Natural killer cell (primary cell): ENCODE results near the gene OSBPL10. TPM values are rescaled to one million over a fixed set of nuclear protein-coding genes. Genes with fewer than 3 reads are reported as not detected.
"Not testable (repeated sequence)": the region's sequence is repeated elsewhere in the genome, so short reads cannot be mapped to it uniquely, and the experiment has no call there.

Experiments
- ATAC-seq, 3 donors: fragments of 150-1000 bp in 2 of 3; fragments of 200-7000 bp in 1 of 3; cut with Tn5 transposase; 1 replicate in 1 of 3; 2 replicates in 2 of 3; pipeline ENCODE4 v1.10.0; 2021; ENCODE audit warnings: mild to moderate bottlenecking in 2 of 3, moderate library complexity in 2 of 3
- DNase-seq, 2 donors: peaks; one replicate each; pipeline versions ENCODE4 v3.0.0 to v3.0.0-alpha.2; 2013 to 2021; ENCODE audit warnings: mixed read lengths in 1 of 2
- H3K27ac ChIP-seq: one replicate; pipeline ENCODE4 v1.5.1; 2013; ENCODE audit warnings: mild to moderate bottlenecking, low read length
- H3K27me3 ChIP-seq: one replicate; pipeline ENCODE4 v1.6.1; 2013; ENCODE audit warnings: low read length; ENCODE audit not compliant: control insufficient read depth, insufficient read depth
- H3K36me3 ChIP-seq: one replicate; pipeline ENCODE4 v1.6.1; 2013; ENCODE audit warnings: low read length; ENCODE audit not compliant: control insufficient read depth, insufficient read depth
- H3K4me1 ChIP-seq: one replicate; pipeline ENCODE4 v1.6.1; 2013; ENCODE audit warnings: low read length; ENCODE audit not compliant: control insufficient read depth, insufficient read depth
- H3K4me3 ChIP-seq: one replicate; pipeline ENCODE4 v1.5.1; 2013; ENCODE audit warnings: low read length
- H3K9me3 ChIP-seq: one replicate; pipeline ENCODE4 v1.6.1; 2013; ENCODE audit warnings: low read length; ENCODE audit not compliant: control insufficient read depth, insufficient read depth
- H3K27ac Mint-ChIP-seq, 2 donors: one replicate each; pipeline ENCODE4 v1.8.0; 2022; ENCODE audit warnings: mild to moderate bottlenecking in 2 of 2, mixed read lengths in 2 of 2, moderate library complexity in 1 of 2
- H3K27me3 Mint-ChIP-seq, 2 donors: one replicate each; pipeline ENCODE4 v1.8.0; 2022; ENCODE audit warnings: low read depth in 2 of 2, mixed read lengths in 2 of 2
- H3K36me3 Mint-ChIP-seq: one replicate; pipeline ENCODE4 v1.8.0; 2022; ENCODE audit warnings: mixed read lengths
- H3K4me1 Mint-ChIP-seq, 2 donors: one replicate each; pipeline ENCODE4 v1.8.0; 2022; ENCODE audit warnings: mixed read lengths in 2 of 2
- H3K4me3 Mint-ChIP-seq: one replicate; pipeline ENCODE4 v1.8.0; 2022; ENCODE audit warnings: mild to moderate bottlenecking, moderate library complexity, mixed read lengths
- H3K9me3 Mint-ChIP-seq, 2 donors: one replicate each; pipeline ENCODE4 v1.8.0; 2022; ENCODE audit warnings: mixed read lengths in 2 of 2
- CTCF ChIP-seq: fragments of 200-600 bp; IDR thresholded peaks from one replicate; pipeline ENCODE4 v1.8.0; 2022; ENCODE audit warnings: antibody characterized with exemption
- WGBS: methylation state at CpG from one replicate; pipeline ENCODE4 v1.1.7; 2013; ENCODE audit warnings: missing lambda C conversion rate; ENCODE audit not compliant: insufficient coverage; 5-methylcytosine and 5-hydroxymethylcytosine counted together
- intact Hi-C: fragments of 100-400 bp; cut with micrococcal nuclease; formaldehyde crosslinking; loops from one replicate; pipeline ENCODE4 v1.14.2; 2022
- total RNA-seq, 4 donors: library from RNA; stranded (reverse); fragments of 120-200 nt in 1 of 4; gene quantifications; one replicate each; pipeline versions ENCODE4 v1.2.3 to v1.2.4, GENCODE V29; 2013 to 2022

OSBPL10 gene
- total RNA-seq, 3 donors from 2014 or later (not counting 1 experiment from before 2014, with no cell fraction given): 1.00 to 3.6 (median 1.6) TPM

- H3K9me3 Mint-ChIP-seq: no peaks in the 10 kb centered on the region
- no peaks in the 10 kb centered on the region for H3K27me3 ChIP-seq
- no peaks in the 10 kb centered on the region for H3K36me3 ChIP-seq
- no peak for TF ChIP-seq CTCF
- H3K36me3 Mint-ChIP-seq: no peaks in the 10 kb centered on the region
- ATAC-seq: no peak
- no peak for DNase-seq
- H3K4me1 ChIP-seq: no peaks in the 10 kb centered on the region
- H3K9me3 ChIP-seq: no peaks in the 10 kb centered on the region
- H3K4me3 Mint-ChIP-seq: no peak overlapping the region
- peaks cover 2 to 9% of the 10 kb centered on the region in 2 donors for H3K27me3 Mint-ChIP-seq
- H3K27ac ChIP-seq: no peak overlapping the region
- no peak overlapping the region for H3K4me3 ChIP-seq
- no peak overlapping the region for H3K27ac Mint-ChIP-seq
- no peaks in the 10 kb centered on the region for H3K4me1 Mint-ChIP-seq
- WGBS: 93% methylated on average over 2 of the region's 2 CpGs
- intact Hi-C loops: no loop called here
Observed at GRCh38 chr3:31862666-31863279, 118.3 kb downstream of the OSBPL10 start.

GRCh38 chr3:31861826-31862225 lies 119.2 kb downstream of the OSBPL10 start:
- no peak overlapping the region for H3K4me3 ChIP-seq
- intact Hi-C loops: no loop called here
- no peak overlapping the region for H3K27ac ChIP-seq
- 94% methylated on average over 5 of the region's 5 CpGs for WGBS
- no peaks in the 10 kb centered on the region for H3K4me1 ChIP-seq
- no peaks in the 10 kb centered on the region for H3K4me1 Mint-ChIP-seq
- H3K27me3 Mint-ChIP-seq: peaks cover 2 to 9% of the 10 kb centered on the region in 2 donors
- no peak overlapping the region for H3K4me3 Mint-ChIP-seq
- no peak overlapping the region for H3K27ac Mint-ChIP-seq
- no peaks in the 10 kb centered on the region for H3K36me3 ChIP-seq
- TF ChIP-seq CTCF: no peak
- H3K9me3 ChIP-seq: no peaks in the 10 kb centered on the region
- no peaks in the 10 kb centered on the region for H3K9me3 Mint-ChIP-seq
- H3K36me3 Mint-ChIP-seq: no peaks in the 10 kb centered on the region
- DNase-seq (no peak), ATAC-seq (no peak)
- H3K27me3 ChIP-seq: no peaks in the 10 kb centered on the region

DNA sequence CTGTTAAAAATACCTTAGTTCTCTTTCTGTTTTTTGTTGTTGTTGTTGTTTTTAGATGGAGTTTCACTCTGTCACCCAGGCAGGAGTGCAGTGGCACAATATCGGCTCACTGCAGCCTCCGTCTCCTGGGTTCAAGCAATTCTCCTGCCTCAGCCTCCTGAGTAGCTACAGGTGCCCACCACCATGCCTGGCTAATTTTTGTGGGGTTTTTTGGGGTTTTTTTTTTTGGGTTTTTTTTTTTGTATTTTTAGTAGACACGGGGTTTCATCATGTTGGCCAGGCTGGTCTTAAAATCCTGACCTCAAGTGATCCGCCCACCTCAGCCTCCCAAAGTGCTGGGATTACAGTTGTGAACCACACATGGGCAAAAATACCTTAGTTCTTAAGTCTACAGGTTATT lies 120.4 kb downstream of the OSBPL10 start:
- H3K4me3 ChIP-seq, H3K27ac Mint-ChIP-seq, H3K27me3 Mint-ChIP-seq, H3K9me3 Mint-ChIP-seq, H3K36me3 ChIP-seq, H3K27me3 ChIP-seq, H3K9me3 ChIP-seq, ATAC-seq, H3K4me1 ChIP-seq, H3K4me1 Mint-ChIP-seq, H3K36me3 Mint-ChIP-seq, H3K4me3 Mint-ChIP-seq, H3K27ac ChIP-seq, intact Hi-C loops, DNase-seq: not testable (repeated sequence)
- 66% methylated on average over 4 of the region's 4 CpGs for WGBS

GRCh38 chr3:31859245-31859644 lies 121.8 kb downstream of the OSBPL10 start:
- no peaks in the 10 kb centered on the region for H3K36me3 Mint-ChIP-seq
- ATAC-seq: no peak
- Histone ChIP-seq H3K36me3 (no peaks in the 10 kb centered on the region), H3K27me3 (no peaks in the 10 kb centered on the region), H3K4me3 (no peak overlapping the region), H3K27ac (no peak overlapping the region), H3K9me3 (no peaks in the 10 kb centered on the region), H3K4me1 (no peaks in the 10 kb centered on the region)
- no peak for DNase-seq
- no peaks in the 10 kb centered on the region for H3K9me3 Mint-ChIP-seq
- no peak for TF ChIP-seq CTCF
- WGBS: 91% methylated on average over 6 of the region's 6 CpGs
- H3K27ac Mint-ChIP-seq: no peak overlapping the region
- no peak overlapping the region for H3K4me3 Mint-ChIP-seq
- intact Hi-C loops: no loop called here
- H3K4me1 Mint-ChIP-seq: no peaks in the 10 kb centered on the region
- no peaks in the 10 kb centered on the region for H3K27me3 Mint-ChIP-seq
